ENCODE measurements around the gene GRHL3. TPM values are rescaled to one million over a fixed set of nuclear protein-coding genes. Genes with fewer than 3 reads are reported as not detected.

GRHL3 gene
- total RNA-seq, 2 donors from 2014 or later = 0.54 to 1.3 TPM

DNA sequence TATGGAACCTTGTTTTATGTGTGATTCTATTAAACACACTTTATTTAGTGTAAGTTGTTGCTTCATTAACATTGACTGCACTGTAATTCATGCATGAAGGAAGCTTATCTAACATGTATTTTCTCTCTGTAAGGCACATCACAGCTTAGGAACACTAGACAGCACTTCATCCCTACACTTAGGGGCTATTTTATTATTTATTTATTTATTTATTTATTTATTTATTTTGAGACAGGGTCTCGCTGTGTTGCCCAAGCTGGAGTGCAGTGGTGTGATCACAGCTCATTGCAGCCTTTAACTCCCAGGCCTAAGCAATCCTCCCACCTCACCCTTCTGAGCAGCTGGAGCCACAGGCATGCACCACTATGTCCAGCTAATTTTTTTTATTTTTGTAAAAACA lies 30.7 kb upstream of the GRHL3 start:
- Histone ChIP-seq H3K9me3 (no peaks in the 10 kb centered on the region), H3K27me3 (replicated peaks; ENCODE audit: insufficient read depth) (no peaks in the 10 kb centered on the region), H3K27ac (no peak overlapping the region), H3K36me3 (no peaks in the 10 kb centered on the region), H3K4me3 (no peak overlapping the region), H3K4me1 (ENCODE audit: control insufficient read depth in 1 of 2, low read depth in 2 of 2) (peaks cover 5 to 14% of the 10 kb centered on the region in 2 donors)
- no peak for ATAC-seq (ENCODE audit: insufficient number of reproducible peaks, low FRiP score, low read depth)
- no peak for DNase-seq (ENCODE audit: low spot score)
- TF ChIP-seq, protein P1, sequence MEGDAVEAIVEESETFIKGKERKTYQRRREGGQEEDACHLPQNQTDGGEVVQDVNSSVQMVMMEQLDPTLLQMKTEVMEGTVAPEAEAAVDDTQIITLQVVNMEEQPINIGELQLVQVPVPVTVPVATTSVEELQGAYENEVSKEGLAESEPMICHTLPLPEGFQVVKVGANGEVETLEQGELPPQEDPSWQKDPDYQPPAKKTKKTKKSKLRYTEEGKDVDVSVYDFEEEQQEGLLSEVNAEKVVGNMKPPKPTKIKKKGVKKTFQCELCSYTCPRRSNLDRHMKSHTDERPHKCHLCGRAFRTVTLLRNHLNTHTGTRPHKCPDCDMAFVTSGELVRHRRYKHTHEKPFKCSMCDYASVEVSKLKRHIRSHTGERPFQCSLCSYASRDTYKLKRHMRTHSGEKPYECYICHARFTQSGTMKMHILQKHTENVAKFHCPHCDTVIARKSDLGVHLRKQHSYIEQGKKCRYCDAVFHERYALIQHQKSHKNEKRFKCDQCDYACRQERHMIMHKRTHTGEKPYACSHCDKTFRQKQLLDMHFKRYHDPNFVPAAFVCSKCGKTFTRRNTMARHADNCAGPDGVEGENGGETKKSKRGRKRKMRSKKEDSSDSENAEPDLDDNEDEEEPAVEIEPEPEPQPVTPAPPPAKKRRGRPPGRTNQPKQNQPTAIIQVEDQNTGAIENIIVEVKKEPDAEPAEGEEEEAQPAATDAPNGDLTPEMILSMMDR (IDR thresholded peaks at IDR 0.05) = no peak

DNA sequence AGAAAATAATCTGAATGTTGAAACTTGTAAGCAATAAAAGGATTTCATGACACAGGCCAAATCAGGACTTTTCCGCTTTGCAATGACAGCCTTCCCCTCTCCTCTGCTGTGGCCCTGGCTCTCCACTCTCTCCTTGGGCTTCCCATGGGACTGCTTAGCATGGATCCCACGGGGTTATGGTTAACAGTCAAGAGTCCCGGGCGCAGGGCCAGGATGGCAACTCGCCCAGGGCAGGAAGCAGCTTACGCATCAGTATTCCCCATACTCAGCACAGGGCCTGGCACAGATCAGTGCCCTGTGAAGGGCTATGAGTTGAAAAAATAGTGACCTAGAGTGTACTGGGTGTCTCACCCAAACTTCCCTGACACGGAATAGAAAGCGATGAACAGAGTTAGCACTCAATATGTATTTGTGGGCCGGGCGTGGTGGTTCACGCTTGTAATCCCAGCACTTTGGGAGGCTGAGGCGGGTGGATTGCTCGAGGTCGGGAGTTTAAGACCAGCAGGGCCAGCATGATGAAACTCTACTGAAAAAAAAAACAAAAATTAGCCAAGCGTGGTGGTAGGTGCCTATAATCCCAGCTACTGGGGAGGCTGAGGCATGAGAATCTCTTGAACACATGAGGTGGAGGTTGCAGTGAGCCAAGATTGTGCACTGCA lies 29.1 kb upstream of the GRHL3 start:
- Histone ChIP-seq H3K9me3 (no peaks in the 10 kb centered on the region), H3K27ac (no peak overlapping the region), H3K27me3 (replicated peaks; ENCODE audit: insufficient read depth) (no peaks in the 10 kb centered on the region), H3K36me3 (no peaks in the 10 kb centered on the region), H3K4me3 (no peak overlapping the region), H3K4me1 (ENCODE audit: control insufficient read depth in 1 of 2, low read depth in 2 of 2) (peaks cover 5 to 14% of the 10 kb centered on the region in 2 donors)
- TF ChIP-seq, protein P1 (IDR thresholded peaks at IDR 0.05) = no peak
- ATAC-seq (ENCODE audit: insufficient number of reproducible peaks, low FRiP score, low read depth) (peak; percentile 80), DNase-seq (ENCODE audit: low spot score) (peak; percentile 65)

GRCh38 chr1:24290933-24291487 lies 28.1 kb upstream of the GRHL3 start:
- DNase-seq (ENCODE audit: low spot score) = no peak
- TF ChIP-seq, protein P1 (IDR thresholded peaks at IDR 0.05) = no peak
- Histone ChIP-seq H3K27me3 (replicated peaks; ENCODE audit: insufficient read depth) (no peaks in the 10 kb centered on the region), H3K4me1 (ENCODE audit: control insufficient read depth in 1 of 2, low read depth in 2 of 2) (peaks cover 5 to 14% of the 10 kb centered on the region in 2 donors), H3K9me3 (no peaks in the 10 kb centered on the region), H3K36me3 (no peaks in the 10 kb centered on the region), H3K27ac (no peak overlapping the region), H3K4me3 (no peak overlapping the region)
- no peak for ATAC-seq (ENCODE audit: insufficient number of reproducible peaks, low FRiP score, low read depth)

- DNase-seq (ENCODE audit: low spot score) (no peak), ATAC-seq (ENCODE audit: insufficient number of reproducible peaks, low FRiP score, low read depth) (no peak)
- TF ChIP-seq, protein P1 (IDR thresholded peaks at IDR 0.05) = no peak
- H3K36me3 ChIP-seq = no peaks in the 10 kb centered on the region
- no peaks in the 10 kb centered on the region for H3K9me3 ChIP-seq
- H3K27ac ChIP-seq = no peak overlapping the region
- no peak overlapping the region for H3K4me3 ChIP-seq
- peaks cover 5 to 14% of the 10 kb centered on the region in 2 donors for H3K4me1 ChIP-seq (ENCODE audit: control insufficient read depth in 1 of 2, low read depth in 2 of 2)
- no peaks in the 10 kb centered on the region for H3K27me3 ChIP-seq (replicated peaks; ENCODE audit: insufficient read depth)
Measured at GRCh38 chr1:24292103-24292502, 27.1 kb upstream of the GRHL3 start.

- no peaks in the 10 kb centered on the region for H3K36me3 ChIP-seq
- H3K4me1 ChIP-seq (ENCODE audit: control insufficient read depth in 1 of 2, low read depth in 2 of 2) = peaks cover 5 to 14% of the 10 kb centered on the region in 2 donors
- H3K27me3 ChIP-seq (replicated peaks; ENCODE audit: insufficient read depth) = no peaks in the 10 kb centered on the region
- DNase-seq (ENCODE audit: low spot score) (no peak), ATAC-seq (ENCODE audit: insufficient number of reproducible peaks, low FRiP score, low read depth) (no peak)
- H3K27ac ChIP-seq = no peak overlapping the region
- H3K9me3 ChIP-seq = no peaks in the 10 kb centered on the region
- TF ChIP-seq, protein P1 (IDR thresholded peaks at IDR 0.05) = no peak
- no peak overlapping the region for H3K4me3 ChIP-seq
Measured at GRCh38 chr1:24292887-24293286, 26.3 kb upstream of the GRHL3 start.
